GM11168 (cell line): ENCODE results near the gene RUNX1.

Source experiments
- in situ Hi-C: fragments of 300-500 bp; cut with MboI; formaldehyde crosslinking; loops from one replicate; pipeline ENCODE4 v1.12.0; 2022; ENCODE audit warnings: low sequenced_read_pairs; ENCODE audit not compliant: unreplicated experiment

RUNX1 gene

GRCh38 chr21:34888569-34889319 is 160.4 kb downstream of the RUNX1 start:
- in situ Hi-C loops = loop anchor here (25.0 kb wide), 1 partner anchor 524 kb away; no protein-coding TSS in a partner anchor

- in situ Hi-C loops = loop anchor here (25.0 kb wide), 1 partner anchor 524 kb away; no protein-coding TSS in a partner anchor
These were observed 161.2 kb downstream of the RUNX1 start for GRCh38 chr21:34887725-34888568.

- in situ Hi-C loops = loop anchor here (25.0 kb wide), 1 partner anchor 525 kb away; no protein-coding TSS in a partner anchor
These were observed 162.0 kb downstream of the RUNX1 start for GRCh38 chr21:34887105-34887442.

- in situ Hi-C loops = loop anchor here (25.0 kb wide), 1 partner anchor 526 kb away; no protein-coding TSS in a partner anchor
These were observed 162.6 kb downstream of the RUNX1 start for GRCh38 chr21:34886240-34887104.

DNA sequence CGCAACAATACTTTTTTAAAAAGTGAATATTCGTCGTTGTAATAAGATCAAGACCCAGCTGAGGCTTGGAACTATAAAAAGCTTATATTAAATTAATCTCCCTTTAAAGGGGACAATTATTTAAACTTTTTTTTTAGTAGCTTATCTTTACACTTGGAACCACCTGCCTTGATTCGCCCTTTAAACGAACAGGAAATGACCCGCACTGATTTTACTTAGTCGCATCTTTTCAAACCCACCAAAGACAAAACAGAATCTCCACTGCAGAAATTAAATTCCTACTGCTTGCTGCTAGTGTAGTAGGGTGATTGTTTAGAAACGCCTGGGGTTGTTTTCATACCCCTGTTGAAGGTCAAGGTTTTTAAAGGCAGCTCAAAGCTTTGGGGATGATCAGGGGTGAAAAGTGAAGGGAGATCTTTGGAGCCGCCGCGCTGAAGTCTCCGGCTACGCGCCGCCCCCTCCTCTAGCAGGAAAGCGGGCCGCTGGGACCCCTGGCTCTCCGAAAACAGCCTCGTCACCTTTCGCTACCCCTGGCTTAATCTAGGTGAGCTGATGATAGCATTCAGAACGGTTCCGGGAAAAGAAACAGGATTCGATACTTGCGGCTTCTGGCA is 163.4 kb downstream of the RUNX1 start:
- in situ Hi-C loops = loop anchor here (25.0 kb wide), 1 partner anchor 527 kb away; no protein-coding TSS in a partner anchor

GRCh38 chr21:34885125-34885524 is 164.0 kb downstream of the RUNX1 start:
- in situ Hi-C loops = loop anchor here (25.0 kb wide), 1 partner anchor 527 kb away; no protein-coding TSS in a partner anchor

DNA sequence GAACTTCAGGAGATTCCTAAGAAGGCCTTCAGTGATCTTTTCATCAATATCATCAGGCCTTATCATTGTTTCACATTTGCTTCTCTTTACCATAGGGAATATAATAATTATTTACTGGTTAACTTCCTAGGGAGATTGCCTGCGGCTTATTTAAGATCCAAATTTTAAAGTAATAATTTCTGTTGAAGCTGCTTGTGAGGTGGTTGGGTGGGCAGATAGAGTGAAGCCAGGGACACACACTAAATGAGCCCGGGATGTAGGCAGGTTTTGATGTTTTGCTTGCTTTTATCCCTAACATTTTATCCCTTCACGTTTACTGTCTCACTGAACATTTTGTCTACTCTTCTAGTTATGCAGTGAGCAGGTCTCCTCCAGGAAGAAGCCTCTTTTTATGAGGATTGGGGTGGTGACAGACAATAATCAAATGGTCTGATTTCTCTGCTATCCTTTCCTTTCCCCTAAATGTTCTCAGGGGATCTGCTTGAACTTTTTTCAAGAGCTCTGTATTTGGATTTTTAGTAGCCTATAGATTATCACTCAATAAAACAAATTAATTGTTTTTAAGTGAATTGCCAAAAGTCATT is 164.7 kb downstream of the RUNX1 start:
- in situ Hi-C loops = loop anchor here (25.0 kb wide), 1 partner anchor 528 kb away; no protein-coding TSS in a partner anchor

- in situ Hi-C loops = loop anchor here (25.0 kb wide), 1 partner anchor 529 kb away; no protein-coding TSS in a partner anchor
These were observed 165.4 kb downstream of the RUNX1 start for GRCh38 chr21:34883491-34884271.

- in situ Hi-C loops = loop anchor here (25.0 kb wide), 1 partner anchor 530 kb away; no protein-coding TSS in a partner anchor
These were observed 166.4 kb downstream of the RUNX1 start for GRCh38 chr21:34882719-34883131.

- in situ Hi-C loops = loop anchor here (25.0 kb wide), 1 partner anchor 530 kb away; no protein-coding TSS in a partner anchor
These were observed 167.2 kb downstream of the RUNX1 start for GRCh38 chr21:34881839-34882371.

- in situ Hi-C loops = loop anchor here (25.0 kb wide), 1 partner anchor 531 kb away; no protein-coding TSS in a partner anchor
These were observed 167.7 kb downstream of the RUNX1 start for GRCh38 chr21:34881421-34881820.

DNA sequence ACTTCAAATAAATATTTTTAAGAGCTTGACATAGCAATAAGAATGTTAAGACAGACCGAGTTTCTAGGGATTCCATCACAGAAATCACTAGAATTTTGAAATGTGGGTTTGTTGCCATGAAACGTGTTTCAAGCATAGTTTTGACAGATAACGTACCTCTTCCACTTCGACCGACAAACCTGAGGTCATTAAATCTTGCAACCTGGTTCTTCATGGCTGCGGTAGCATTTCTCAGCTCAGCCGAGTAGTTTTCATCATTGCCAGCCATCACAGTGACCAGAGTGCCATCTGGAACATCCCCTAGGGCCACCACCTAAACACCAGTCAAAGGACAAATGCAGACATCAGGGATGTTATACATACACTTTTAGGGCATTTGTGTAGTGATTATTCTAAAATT is 168.7 kb downstream of the RUNX1 start:
- in situ Hi-C loops = loop anchor here (25.0 kb wide), 1 partner anchor 532 kb away; no protein-coding TSS in a partner anchor

DNA sequence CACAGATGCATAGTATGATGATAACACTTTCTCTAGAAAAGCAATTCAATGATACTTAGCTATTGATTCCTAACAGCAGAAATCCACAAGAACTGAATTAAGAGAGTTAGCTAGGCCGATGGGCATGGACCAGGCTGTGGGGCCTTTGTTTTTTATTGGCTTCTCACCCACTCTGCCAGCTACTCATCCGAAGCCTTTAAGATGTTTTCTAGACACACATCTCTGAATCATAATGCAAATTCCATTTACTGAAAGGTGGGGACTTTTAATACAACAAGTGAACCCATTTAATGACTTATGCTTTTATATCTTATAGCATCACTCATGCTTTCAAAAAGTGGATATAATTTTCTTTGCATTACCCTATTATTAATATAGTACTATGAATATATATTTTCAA is 170.2 kb downstream of the RUNX1 start:
- in situ Hi-C loops = loop anchor here (25.0 kb wide), 1 partner anchor 533 kb away; no protein-coding TSS in a partner anchor

- in situ Hi-C loops = loop anchor here (25.0 kb wide), 1 partner anchor 534 kb away; no protein-coding TSS in a partner anchor
These were observed 170.6 kb downstream of the RUNX1 start for GRCh38 chr21:34878501-34878900.

- in situ Hi-C loops = loop anchor here (25.0 kb wide), 1 partner anchor 535 kb away; no protein-coding TSS in a partner anchor
These were observed 171.5 kb downstream of the RUNX1 start for GRCh38 chr21:34877485-34878128.

DNA sequence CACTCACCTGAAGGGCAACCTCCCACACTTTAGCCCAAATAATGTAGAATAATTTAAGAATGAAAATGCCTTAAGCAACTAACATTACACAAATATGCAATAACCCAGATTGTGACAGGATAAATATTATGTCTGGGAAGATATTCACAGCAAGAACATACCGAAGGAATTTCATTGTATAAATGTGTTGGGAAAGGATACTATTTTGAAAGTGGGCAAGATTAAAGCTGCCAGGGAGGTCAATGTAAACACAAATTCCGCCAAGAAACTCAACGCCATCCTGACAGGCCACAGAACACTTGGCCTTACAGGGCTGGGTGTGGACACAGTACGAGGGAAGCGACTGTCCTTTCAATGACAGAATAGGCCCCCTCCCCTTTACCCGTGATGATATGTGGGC is 173.3 kb downstream of the RUNX1 start:
- in situ Hi-C loops = loop anchor here (25.0 kb wide), 1 partner anchor 536 kb away; no protein-coding TSS in a partner anchor
